GDM1 (cell line): Measurements from ENCODE around the gene RREB1.
"Not testable (repeated sequence)": the region's sequence is repeated elsewhere in the genome, so short reads cannot be mapped to it uniquely, and the experiment has no call there.

Experiments used
- DNase-seq: peaks from one replicate; lab custom pipeline; 2025; lab: John Stamatoyannopoulos, UW

RREB1 gene

DNA sequence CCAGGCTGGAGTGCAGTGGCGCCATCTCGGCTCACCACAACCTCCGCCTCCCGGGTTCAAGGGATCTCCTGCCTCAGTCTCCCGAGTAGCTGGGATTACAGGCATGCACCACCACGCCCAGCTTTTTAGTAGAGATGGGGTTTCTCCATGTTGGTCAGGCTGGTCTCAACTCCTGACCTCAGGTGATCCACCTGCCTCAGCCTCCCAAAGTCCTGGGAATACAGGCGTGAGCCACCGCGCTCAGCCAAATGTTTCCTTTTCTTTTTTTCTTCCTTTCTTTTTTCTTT, 155.7 kb downstream of the RREB1 start:
- DNase-seq, result not testable (repeated sequence)

DNA sequence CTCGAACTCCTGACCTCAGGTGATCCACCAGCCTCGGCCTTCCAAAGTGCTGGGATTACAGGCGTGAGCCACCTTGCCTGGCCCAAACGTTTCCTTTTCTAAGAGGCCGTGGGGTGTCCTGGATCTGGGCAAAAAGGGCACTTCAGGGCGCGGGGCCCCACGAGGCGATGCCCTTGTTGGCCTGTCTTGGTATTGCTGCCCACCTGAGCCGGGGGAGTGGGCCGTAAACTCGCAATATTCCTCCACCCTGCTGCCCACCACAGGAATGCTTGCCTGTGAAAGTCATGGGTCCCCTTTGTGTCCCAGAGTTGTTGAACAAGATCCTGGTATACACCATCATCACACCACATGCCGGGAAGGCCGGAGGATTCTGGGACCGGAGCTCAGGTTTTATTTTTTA, 156.3 kb downstream of the RREB1 start:
- no peak for DNase-seq

DNA sequence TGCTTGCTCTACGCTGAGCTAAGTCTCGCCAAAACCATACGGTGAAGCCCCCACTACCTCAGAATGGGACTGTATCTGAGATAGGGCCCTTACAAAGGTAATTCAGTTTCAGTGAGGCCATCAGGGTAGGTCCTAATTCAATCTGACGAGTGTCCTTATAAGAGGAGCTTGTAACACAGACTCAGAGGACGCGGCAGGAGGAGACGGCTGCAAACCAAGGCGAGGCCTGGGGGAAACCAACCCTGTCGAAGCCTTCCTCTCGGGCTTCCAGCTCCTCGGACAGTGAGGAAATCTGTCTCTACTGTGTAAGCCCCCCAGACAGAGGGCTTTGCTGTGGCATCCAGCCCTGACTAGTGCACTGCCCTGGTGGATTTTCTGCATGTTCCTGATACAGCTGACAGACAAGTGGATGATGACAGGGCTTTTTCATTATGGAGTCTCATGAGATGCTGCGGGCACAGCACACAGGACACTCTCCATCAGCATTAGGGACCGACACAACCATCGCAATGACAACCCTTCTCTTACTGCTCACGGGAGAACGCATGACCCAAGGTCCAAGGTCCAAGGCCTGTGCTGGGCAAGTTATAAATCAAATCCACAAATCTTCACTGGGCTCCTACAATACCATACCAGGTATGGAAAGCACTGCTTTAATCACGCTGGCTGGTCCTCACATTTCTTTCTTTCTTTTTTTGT, 157.1 kb downstream of the RREB1 start:
- no peak for DNase-seq

DNA sequence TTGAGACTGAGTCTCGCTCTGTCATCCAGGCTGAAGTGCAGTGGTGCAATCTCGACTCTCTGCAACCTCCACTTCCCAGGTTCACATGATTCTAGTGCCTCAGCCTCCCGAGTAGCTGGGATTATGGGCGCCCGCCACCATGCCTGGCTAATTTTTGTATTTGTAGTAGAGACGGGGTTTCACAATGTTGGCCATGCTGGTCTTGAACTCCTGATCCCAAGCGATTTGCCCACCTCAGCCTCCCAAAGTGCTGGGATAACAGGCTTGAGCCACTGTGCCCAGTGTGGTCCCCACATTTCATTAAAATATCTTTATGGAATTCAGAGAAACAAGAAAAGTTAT, 157.6 kb downstream of the RREB1 start:
- DNase-seq, result not testable (repeated sequence)

DNA sequence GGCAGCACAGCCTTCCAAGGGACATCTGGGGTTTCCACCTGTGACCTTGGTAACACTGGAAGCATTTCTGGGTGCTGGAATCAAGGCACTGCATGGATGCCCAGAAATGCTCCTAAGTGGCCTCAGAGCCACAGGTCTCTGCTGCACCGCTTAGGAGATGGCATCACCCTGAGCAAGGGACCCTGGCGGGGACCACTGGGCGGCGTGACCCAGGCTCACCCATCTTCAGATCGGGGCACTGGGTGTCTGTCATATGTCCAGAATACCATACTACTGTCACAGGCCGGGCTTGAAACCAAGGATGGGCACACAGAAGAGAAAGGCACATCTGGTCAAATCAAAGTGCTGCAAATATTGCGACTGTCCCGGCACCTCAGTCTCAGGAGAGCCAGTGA, 159.3 kb downstream of the RREB1 start:
- DNase-seq, result no peak

DNA sequence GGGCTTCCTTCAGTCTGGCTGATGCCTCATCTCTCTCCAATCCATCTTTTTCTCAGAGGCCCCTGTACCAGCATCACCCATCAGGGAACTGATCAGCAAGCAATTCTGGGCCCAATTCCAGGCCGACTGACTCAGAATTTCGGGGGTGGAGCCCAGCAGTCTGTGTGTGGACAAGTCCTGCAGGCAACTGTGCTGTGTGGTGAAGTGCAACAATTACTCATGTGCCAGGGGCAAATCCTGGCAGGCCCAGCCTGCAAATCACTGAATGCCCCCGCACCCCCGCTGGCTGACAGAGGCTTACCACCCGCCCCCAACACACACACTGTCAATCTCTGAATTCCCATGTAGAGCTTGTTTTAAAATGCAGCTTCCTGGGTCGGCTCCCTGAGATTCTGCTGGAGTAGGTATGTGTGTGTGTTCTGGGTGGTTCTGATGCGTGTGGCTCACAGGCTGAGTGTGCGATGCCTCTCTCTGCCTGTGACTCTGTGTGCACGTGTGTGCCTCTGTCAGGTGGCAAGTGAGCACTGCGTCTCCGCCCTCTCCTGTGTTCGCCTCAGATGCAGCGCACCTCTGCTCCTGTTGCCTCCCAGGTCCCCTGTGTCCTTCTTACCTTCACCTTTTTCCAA, 159.8 kb downstream of the RREB1 start:
- DNase-seq, result no peak

DNA sequence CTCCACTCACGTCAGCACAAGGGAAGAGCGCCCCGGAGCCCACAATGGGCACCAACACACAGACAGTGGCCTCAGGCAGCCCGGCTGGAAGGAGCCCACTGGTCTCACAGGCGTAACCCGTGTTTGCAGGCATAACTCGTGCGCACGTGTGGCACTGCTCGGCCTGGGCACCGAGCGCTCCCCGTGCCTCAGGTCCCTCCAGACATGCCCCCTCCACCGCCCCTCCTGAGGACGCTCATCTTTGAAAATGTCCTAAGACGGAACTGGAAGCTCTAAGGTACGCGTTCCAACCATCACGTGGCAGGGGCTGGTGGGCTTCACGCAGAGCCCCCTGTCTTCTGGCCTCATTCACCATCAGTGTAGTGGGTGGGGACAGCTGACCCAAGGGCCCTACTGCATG, 160.6 kb downstream of the RREB1 start:
- no peak for DNase-seq

DNA sequence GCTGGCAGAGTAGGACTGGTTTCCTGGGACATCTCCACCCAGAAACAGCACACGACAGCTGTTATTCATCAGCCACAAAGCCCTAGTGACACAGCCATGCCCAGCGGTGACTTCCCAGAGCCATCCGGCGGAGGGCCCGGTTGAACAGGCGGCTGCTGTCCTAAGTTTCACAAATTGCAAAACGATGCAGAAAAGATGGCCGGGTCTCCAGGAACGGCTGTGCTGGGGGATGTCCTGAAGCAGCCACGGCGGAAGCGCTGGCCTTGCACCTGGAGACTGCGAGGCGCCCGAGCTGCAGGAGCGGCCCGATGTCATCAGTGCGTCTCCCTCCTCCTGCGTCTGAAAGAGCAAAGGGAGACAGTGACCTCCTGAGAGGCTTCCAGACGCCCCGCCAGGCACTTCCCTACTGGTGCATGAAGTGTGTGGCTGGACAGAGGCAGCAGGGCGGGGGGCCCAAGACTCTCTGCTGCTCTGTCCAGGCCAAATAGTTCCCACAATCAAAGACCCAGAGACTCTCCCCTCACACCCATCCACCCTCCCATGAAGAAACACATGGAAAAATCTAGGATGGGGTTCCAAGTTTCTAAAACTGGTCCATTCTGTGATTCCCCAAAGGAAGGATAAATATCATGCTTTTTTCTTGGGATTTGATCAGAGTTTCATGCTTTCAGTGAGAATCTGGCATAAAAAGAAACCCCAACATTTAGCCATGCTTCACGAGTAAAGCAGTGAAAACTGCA, 161.2 kb downstream of the RREB1 start:
- no peak for DNase-seq

DNA sequence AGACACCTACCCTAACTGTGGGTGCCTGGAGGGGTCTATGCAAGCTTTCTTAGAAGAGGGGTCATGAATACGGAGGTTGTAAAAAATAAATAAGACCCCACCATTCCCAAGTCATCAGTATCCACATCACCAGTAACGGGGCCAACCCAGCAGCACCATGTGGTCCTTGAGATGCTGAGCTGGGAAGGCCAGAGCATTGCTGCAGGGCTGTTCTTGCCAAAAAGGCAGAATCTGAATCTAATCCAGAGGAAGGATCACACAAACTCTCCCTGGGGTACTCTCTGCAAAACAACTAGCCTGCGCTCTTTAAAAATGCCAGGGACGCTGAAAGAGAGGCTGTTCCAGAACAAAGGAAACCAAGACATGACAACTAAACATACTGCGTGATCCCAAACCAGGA, 162.1 kb downstream of the RREB1 start:
- DNase-seq, result no peak

DNA sequence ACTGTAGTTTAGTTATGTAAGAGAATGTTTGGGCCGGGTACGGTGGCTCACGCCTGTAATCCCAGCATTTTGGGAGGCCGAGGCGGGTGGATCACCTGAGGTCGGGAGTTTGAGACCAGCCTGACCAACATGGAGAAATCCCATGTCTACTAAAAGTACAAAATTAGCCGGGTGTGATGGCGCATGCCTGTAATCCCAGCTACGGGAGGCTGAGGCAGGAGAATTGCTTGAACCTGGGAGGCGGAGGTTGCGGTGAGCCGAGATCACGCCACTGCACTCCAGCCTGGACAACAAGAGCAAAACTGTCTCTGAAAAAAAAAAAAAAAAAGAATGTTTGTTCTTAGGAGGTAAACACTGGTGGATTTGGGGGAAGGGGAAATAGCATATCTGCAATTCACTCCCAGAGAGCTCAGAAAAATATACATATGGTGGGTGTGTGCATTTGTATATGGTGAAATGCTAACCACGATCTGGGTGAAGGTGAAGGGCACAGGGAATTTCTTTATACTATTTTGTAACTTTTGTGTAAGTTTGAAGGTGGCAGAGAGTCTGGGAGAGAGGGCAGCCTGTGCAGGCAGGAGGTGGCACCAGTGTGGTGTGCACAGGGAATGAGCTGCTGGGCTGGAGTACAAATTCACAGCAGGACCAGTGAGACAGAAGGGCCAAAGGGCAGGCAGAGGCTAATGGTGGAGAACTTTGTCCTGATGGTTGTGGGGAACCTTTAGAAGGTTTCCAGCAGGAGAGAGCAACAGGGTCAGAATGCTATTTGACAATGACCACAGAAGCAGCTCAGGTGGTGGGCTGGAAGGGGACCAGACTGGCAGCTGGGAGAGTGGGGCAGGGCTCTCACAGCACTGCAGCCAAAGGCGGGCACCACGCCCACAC, 162.8 kb downstream of the RREB1 start:
- DNase-seq, result no peak

DNA sequence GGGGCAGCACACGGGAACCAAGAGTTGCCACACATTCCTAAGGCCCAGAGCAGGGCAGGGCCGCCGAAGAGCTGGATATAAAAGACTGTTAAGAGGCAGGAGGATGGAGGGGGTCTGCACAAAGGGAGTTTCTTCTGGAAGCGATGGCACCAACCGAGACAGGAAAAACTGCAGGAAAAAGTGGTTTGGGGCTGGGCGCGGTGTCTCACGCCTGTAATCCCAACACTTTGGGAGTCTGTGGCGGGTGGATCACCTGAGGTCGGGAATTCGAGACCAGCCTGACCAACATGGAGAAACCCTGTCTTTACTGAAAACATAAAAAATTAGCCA, 163.4 kb downstream of the RREB1 start:
- no peak for DNase-seq

DNA sequence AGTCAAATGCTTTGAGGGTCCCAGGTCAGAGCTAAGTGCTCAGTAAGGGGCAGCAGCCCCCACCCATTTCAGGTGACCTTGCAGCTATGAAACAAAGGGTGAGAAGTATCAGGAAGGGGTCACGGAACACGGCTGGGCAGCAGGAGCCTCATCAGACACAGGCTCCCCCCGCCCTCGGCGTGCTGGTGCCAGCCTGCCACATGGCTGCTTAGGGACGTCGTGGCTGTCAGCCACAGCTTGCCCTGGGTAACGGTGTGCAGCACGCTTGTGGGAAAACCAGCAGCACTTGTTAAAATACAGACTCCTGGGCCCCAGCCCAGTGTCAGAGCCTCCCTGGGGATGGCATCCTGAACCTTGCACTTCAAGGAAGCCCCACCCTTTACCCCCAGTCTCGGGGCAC, 165.9 kb downstream of the RREB1 start:
- no peak for DNase-seq

DNA sequence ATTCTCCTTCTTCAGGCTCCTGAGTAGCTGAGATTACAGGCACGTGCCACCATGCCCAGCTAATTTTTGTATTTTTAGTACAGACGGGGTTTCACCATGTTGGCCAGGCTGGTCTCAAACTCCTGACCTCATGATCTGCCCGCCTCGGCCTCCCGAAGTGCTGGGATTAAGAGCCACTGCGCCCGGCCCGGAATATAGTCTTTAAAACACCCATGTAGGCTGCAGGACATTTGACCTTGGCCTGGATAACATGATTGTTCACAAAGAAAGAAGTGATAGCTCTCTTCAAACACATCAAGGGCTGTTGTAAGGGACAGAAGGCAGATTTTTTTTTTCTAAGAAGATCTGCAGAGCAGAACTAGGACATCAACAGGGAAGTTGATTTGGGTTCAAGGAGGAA, 166.8 kb downstream of the RREB1 start:
- DNase-seq, result not testable (repeated sequence)

DNA sequence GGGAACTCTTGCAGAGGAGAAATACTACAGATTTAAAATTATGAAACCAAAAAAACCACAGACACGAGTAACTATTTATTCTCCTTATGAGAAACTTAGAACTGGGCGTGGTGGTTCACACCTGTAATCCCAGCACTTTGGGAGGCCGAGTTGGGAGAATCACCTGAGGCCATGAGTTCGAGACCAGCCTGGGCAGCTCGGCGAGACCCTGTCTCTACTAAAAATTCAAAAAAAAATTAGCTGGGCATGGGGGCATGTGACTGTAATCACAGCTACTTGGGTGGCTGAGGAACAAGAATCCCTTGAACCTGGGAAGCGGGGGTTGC, 168.4 kb downstream of the RREB1 start:
- no peak for DNase-seq

DNA sequence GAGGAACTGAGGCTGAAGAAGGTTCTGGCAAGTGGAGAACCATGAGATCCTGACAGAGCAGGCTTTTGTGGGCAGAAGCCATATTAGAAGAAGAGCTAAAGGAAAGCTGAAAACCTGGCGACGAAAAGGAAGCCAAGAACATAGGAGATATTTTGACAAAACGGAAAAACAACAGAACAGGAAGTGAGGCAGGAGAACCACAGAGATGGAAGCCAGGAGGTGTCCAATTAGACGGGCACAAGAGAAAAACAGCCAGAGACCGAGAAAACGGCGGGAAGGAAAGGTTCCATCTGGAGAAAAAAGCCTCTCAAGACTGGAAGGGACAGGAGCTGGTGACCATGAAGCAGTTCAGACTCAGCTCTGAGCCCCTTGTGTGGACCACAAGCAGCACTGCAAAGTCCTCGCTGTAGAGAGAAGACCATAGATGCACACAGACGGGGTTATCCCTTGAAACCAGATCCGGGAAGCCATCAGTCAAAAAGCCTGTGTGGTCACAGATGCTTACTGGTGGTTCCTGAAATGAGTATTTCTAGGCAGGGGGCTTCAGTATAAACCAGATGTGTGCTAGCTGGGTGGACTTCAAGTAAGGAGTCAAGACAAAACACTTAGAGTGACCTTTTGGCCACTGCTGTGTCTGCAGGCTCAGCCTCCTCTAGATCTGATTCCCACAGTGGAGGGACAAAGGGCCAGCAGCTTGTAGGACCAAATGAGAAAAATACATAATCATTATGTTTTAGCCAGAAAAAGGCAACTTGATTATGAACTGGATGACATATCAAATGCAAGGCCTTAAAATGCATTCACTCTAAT, 174.5 kb downstream of the RREB1 start:
- DNase-seq, result no peak

DNA sequence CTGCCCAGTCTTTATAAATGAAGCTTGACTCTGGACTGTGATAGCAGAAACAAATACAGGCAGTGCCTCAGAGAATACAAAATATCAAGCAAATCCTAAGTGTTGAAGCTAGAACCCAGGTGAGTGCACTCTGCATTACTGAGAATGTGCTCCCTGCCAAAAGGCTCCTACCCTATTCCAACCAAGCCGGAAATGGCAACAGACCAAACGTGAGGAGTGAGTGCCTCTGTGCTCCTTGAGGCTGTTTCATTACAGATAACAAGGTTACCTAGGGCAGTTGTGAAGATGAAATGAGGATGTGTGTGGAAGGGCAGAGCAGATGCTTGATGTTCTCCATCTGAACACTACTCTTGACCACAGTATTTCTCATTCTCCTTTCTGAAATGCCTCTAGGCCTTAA, 175.9 kb downstream of the RREB1 start:
- DNase-seq, result no peak

DNA sequence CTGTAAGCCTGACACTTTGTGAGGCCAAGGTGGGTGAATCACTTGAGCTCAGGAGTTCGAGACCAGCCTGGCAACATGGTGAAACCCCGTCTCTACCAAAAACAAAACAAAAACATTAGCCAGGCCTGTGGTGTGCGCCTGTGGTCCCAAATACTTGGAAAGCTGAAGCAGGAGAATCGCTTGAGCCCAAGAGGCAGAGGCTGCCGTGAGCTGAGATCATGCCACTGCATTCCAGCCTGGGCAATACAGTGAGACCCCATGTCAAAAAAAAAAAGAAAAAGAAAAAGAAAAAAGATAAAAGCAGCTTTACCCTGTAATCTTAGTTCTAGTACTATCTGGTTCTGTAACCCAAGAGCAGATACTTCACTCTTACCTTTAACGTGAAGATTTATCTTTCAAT, 177.7 kb downstream of the RREB1 start:
- DNase-seq, result no peak

DNA sequence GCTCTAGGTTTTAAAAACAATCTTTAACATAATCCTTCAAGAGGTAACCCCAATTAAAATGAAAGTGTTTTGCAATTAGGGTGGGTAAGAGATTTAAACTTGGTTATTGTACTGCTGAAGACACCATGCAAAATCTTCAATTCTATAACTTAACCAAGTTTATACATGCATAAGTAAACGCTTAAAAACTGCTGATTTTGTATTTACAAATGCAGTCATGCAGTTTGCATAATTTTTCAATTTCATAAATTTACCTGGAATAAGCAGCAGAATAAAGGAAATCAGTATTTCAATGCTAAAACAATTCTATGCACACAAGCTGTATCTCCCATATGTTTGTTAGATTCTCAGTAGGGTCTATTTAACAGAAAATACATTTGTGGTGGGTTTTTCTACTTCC, 182.3 kb downstream of the RREB1 start:
- no peak for DNase-seq

DNA sequence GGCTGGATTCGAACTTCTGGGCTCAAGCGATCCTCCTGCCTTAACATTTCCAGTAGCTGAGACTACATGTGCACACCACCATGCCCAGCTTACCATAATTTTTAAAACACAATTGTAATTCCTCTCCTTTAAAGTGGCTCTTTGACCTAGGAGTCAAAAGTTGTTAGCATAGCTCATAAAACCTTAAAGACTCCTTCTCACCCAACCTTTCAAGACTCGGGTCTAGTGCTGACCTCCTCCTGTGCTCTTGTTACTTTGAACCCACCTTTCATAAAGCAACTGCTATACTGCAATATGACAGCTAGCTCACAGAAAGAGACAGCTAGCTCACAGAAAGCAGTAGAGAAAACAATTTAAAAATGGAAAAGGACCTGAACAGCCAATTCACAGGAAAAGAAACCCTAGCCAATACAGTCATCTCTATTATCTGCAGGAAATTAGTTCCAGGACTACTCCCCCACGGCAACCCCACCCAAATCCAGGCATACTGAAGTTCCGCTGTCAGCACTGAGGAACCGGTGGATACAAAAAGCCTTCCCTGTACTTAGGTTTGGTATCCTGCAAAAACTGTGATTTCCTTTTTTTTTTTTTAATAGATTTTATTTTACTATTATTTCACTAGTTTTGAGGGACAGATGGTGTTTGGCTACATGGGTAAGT, 185.0 kb downstream of the RREB1 start:
- no peak for DNase-seq

DNA sequence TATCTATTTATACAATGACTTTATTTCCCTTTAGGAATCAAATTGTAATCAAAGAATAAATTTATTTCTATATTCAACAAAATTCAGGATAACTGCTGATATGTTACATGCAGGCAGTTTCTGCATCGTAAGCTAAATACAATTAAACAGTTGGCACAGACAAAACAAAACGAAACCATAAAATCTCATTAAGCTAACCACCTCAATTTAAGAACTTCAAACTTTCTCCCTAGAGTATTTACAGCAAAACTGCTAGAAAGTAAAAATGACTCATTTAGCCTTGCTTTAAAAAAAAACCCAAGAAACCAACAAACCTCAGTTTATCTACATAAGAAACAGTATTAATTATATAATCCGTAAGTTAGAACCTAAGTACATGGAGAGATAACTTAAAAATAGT, 188.2 kb downstream of the RREB1 start:
- DNase-seq, result no peak

DNA sequence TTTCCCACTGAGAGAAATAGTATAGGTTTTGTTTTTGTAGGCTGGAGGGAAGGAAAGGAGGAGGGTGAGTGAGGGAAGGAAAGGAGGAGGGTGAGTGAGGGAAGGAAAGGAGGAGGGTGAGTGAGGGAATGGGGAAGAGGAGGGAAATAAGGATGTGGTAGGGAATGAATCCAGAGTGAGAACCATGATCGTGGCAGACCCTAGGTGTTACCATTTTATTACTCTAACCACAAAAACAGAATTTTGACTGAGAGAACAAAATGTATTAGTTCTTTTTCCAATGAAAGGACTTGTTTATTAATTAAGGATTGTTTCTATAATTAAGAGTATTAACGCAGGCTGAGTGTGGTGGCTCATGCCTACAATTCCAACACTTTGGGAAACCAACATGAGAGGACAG, 188.8 kb downstream of the RREB1 start:
- no peak for DNase-seq

DNA sequence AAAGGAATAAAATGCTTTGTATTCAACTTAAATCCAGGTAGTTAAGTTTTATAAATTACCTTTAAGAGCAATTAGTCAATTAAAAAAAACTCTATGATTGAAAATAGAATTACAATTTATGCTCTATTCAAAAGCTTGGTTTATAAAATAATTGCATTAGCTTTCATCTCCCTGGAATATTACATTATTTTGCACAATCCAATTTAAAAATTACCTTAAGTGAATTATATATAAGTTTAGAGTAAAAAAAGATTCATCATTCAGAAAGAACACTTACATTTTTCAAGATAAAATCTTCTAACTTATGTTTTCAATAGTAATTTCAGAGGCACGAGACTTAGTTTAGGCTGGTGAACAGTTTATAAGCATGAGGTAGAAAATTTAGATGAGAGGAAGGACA, 190.4 kb downstream of the RREB1 start:
- DNase-seq, result no peak
